ENCODE data around the gene PSMB2. TPM values are rescaled to one million over a fixed set of nuclear protein-coding genes. Genes with fewer than 3 reads are reported as not detected.

PSMB2 gene
- total and polyA plus RNA-seq, 10 of the 15 experiments (the other 5 are each of a cell fraction or from before 2014, with no cell fraction given), result 71.7 to 299 (median 145) TPM

- Histone ChIP-seq H3K9ac (ENCODE audit: control insufficient read depth, insufficient read depth, low read length) (no peak overlapping the region), H2AFZ (ENCODE audit: control insufficient read depth, low read depth, low read length) (no peak overlapping the region), H3K36me3 (ENCODE audit: control insufficient read depth in 2 of 2, insufficient read depth in 2 of 2, low read length in 1 of 2) (peaks cover 0 to 5% of the 10 kb centered on the region in 2 experiments; a peak in 3 of 4 replicates), H3K27ac (ENCODE audit: control insufficient read depth, insufficient read depth) (no peak overlapping the region), H3K79me2 (ENCODE audit: control insufficient read depth, insufficient read depth, low read length) (peaks cover 44% of the 10 kb centered on the region), H3K4me2 (ENCODE audit: control insufficient read depth, insufficient read depth) (peak overlapping the region; percentile 90; the same call in 1 of the 2 replicates), H4K20me1 (ENCODE audit: control insufficient read depth, insufficient read depth) (no peaks in the 10 kb centered on the region), H3K9me3 (replicated peaks; ENCODE audit: control insufficient read depth, insufficient read depth, low read length) (no peaks in the 10 kb centered on the region), H3K4me3 (peak overlapping the region; percentile 67; the same call in 1 of the 2 replicates), H3K4me1 (ENCODE audit: control insufficient read depth, insufficient read depth, low read length) (peaks cover 10% of the 10 kb centered on the region), H3K27me3 (replicated peaks in 1 of 2; ENCODE audit: control insufficient read depth in 2 of 2, insufficient read depth in 2 of 2, low read length in 1 of 2) (no peaks in the 10 kb centered on the region)
- ChIA-PET POLR2A (interaction anchor here (2.1 to 2.9 kb wide), 2 partner anchors 17 to 20 kb away, joined by 10 to 19 read pairs; no protein-coding TSS in a partner anchor), RAD21 (ENCODE audit: unreplicated experiment) (interaction anchor here (1.0 to 4.6 kb wide), 4 partner anchors 10 to 104 kb away, joined by 4 to 35 read pairs (median 21); no protein-coding TSS in a partner anchor), SMC1A (ENCODE audit: uncharacterized antibody, unreplicated experiment) (interaction anchor here (1.4 to 2.6 kb wide), 5 partner anchors 9 to 214 kb away, joined by 4 to 20 read pairs (median 6); partner anchors contain the start of gene CLSPN), CTCF (interaction anchor here (0.9 to 3.9 kb wide), 5 partner anchors 10 to 161 kb away, joined by 3 to 40 read pairs (median 11); no protein-coding TSS in a partner anchor)
- ATAC-seq, result no peak
- intact Hi-C loops (cut with micrococcal nuclease; ENCODE audit: unreplicated experiment), result no loop called here
- in situ Hi-C loops (cut with MboI), result no loop called here
- no TSS peak for BruUV-seq (replicated peaks)
- no peak for DNase-seq (ENCODE audit: low read depth, low spot score)
- 70% methylated on average over 4 of the region's 4 CpGs for WGBS (ENCODE audit: insufficient coverage, insufficient replicate concordance, low lambda C conversion rate, missing lambda C conversion rate)
- no peak for TF ChIP-seq CEBPB (IDR thresholded peaks at IDR 0.05; ENCODE audit: borderline replicate concordance in 1 of 2, low read depth in 2 of 2, low read length in 2 of 2)
- TF ChIP-seq KAT2A (conservative IDR thresholded peaks at IDR 0.05; ENCODE audit: control insufficient read depth, low read depth, low read length), result no peak
- no peak for TF ChIP-seq ZNF274 (IDR thresholded peaks at IDR 0.05; ENCODE audit: insufficient read depth, insufficient read length)
- TF ChIP-seq NR2C1 (IDR thresholded peaks at IDR 0.05), result no peak
- no peak for TF ChIP-seq PML (IDR thresholded peaks at IDR 0.05; ENCODE audit: low read length)
- TF ChIP-seq WRNIP1 (IDR thresholded peaks at IDR 0.05; ENCODE audit: borderline replicate concordance, low read depth, low read length), result no peak
- no peak for TF ChIP-seq HDAC6 (IDR thresholded peaks at IDR 0.05; ENCODE audit: unreplicated experiment)
- no peak for TF ChIP-seq HSF1 (IDR thresholded peaks at IDR 0.05; ENCODE audit: low read depth, low read length)
- no peak for TF ChIP-seq ZBED1 (IDR thresholded peaks at IDR 0.05; ENCODE audit: borderline replicate concordance)
- no peak for TF ChIP-seq MTA2 (IDR thresholded peaks at IDR 0.05; ENCODE audit: low read depth)
- TF ChIP-seq LARP7 (IDR thresholded peaks at IDR 0.05), result no peak
- TF ChIP-seq MXI1 (IDR thresholded peaks at IDR 0.05; ENCODE audit: low read depth, low read length), result no peak
- TF ChIP-seq STAT3 (IDR thresholded peaks at IDR 0.05; ENCODE audit: low read depth, low read length), result no peak
- TF ChIP-seq BACH1 (IDR thresholded peaks at IDR 0.05; ENCODE audit: borderline replicate concordance), result no peak
- TF ChIP-seq SMARCA5 (IDR thresholded peaks at IDR 0.05), result no peak
- TF ChIP-seq MYB (IDR thresholded peaks at IDR 0.05; ENCODE audit: borderline replicate concordance, low read depth, low read length), result no peak
- TF ChIP-seq CEBPZ (IDR thresholded peaks at IDR 0.05; ENCODE audit: low read depth, low read length), result no peak
- TF ChIP-seq CBX5 (IDR thresholded peaks at IDR 0.05; ENCODE audit: low read depth), result no peak
- TF ChIP-seq CREM (IDR thresholded peaks at IDR 0.05; ENCODE audit: low read depth), result no peak
- FAIRE-seq, result no peak
These were observed 86.1 kb downstream of the PSMB2 start for GRCh38 chr1:35555212-35555584.
